ENCODE results near the gene MRPL54. TPM values are rescaled to one million over a fixed set of nuclear protein-coding genes. Genes with fewer than 3 reads are reported as not detected.
A peak's percentile ranks its signal among the peaks of the same experiment; 100 is the strongest.

MRPL54 gene
- total and polyA plus RNA-seq, 2 donors (not counting 1 experiment from before 2014, with no cell fraction given): 29.7 to 45.4 TPM

DNA sequence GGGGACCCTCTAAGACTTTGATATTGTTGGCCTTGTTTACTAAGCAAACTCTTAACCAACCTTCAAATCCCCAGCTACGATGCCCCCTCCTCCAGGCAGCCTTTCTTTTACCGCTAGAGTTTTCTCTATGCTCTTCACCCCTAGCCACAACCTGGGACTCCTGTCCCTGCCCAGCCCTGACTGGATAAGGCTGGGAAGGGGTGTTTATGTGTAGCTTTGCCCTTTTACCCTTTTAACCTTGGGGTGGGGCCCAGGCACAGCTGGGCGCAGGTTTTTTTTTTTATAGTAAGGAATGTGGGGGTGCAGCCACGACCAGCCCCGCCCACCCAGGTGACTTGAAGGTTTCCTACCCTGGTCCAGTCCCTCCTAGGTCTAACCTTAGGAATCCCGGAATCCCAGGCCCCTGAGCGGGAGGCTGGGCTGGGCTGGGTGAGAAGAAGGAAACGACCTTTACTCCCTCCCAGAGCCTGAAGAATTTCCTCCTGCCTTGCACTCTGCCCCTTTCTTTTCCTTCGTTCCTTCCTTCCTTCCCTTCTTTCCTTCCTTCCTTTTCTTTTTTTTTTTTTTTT lies 42.0 kb upstream of the MRPL54 start:
- Histone ChIP-seq H4K20me1 (ENCODE audit: control insufficient read depth, extremely low read depth, insufficient read depth, low read length) (no peaks in the 10 kb centered on the region), H3K79me2 (ENCODE audit: control insufficient read depth, insufficient read depth, low read length) (no peaks in the 10 kb centered on the region), H3K9ac (ENCODE audit: insufficient read depth, low read length) (no peak overlapping the region), H3K27me3 (ENCODE audit: control insufficient read depth, insufficient read depth, low read length) (peaks cover 21% of the 10 kb centered on the region), H3K4me1 (ENCODE audit: control insufficient read depth, extremely low read depth, insufficient read depth, low read length) (no peaks in the 10 kb centered on the region), H3K4me2 (ENCODE audit: extremely low read depth, insufficient read depth, low read length) (no peak overlapping the region), H3K9me3 (ENCODE audit: control insufficient read depth, insufficient read depth, low read depth, low read length) (no peaks in the 10 kb centered on the region), H3K36me3 (ENCODE audit: control insufficient read depth, insufficient read depth, low read length) (no peaks in the 10 kb centered on the region), H3K27ac (ENCODE audit: insufficient read depth, low read length) (no peak overlapping the region), H2AFZ (ENCODE audit: low read length) (no peak overlapping the region), H3K4me3 (replicated peaks in 1 of 4; ENCODE audit: control extremely low read depth in 1 of 4, insufficient read depth in 1 of 4, low read depth in 3 of 4, low read length in 4 of 4) (no peak overlapping the region)
- TF ChIP-seq, protein P1, sequence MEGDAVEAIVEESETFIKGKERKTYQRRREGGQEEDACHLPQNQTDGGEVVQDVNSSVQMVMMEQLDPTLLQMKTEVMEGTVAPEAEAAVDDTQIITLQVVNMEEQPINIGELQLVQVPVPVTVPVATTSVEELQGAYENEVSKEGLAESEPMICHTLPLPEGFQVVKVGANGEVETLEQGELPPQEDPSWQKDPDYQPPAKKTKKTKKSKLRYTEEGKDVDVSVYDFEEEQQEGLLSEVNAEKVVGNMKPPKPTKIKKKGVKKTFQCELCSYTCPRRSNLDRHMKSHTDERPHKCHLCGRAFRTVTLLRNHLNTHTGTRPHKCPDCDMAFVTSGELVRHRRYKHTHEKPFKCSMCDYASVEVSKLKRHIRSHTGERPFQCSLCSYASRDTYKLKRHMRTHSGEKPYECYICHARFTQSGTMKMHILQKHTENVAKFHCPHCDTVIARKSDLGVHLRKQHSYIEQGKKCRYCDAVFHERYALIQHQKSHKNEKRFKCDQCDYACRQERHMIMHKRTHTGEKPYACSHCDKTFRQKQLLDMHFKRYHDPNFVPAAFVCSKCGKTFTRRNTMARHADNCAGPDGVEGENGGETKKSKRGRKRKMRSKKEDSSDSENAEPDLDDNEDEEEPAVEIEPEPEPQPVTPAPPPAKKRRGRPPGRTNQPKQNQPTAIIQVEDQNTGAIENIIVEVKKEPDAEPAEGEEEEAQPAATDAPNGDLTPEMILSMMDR (conservative IDR thresholded peaks at IDR 0.05 in 1 of 2, IDR thresholded peaks at IDR 0.05 in 1 of 2; ENCODE audit: low read depth in 1 of 2, low read length in 2 of 2): no peak
- no peak for TF ChIP-seq EZH2 (IDR thresholded peaks at IDR 0.05; ENCODE audit: low read length, missing control alignments)
- DNase-seq (ENCODE audit: low read depth in 2 of 2): no peak

DNA sequence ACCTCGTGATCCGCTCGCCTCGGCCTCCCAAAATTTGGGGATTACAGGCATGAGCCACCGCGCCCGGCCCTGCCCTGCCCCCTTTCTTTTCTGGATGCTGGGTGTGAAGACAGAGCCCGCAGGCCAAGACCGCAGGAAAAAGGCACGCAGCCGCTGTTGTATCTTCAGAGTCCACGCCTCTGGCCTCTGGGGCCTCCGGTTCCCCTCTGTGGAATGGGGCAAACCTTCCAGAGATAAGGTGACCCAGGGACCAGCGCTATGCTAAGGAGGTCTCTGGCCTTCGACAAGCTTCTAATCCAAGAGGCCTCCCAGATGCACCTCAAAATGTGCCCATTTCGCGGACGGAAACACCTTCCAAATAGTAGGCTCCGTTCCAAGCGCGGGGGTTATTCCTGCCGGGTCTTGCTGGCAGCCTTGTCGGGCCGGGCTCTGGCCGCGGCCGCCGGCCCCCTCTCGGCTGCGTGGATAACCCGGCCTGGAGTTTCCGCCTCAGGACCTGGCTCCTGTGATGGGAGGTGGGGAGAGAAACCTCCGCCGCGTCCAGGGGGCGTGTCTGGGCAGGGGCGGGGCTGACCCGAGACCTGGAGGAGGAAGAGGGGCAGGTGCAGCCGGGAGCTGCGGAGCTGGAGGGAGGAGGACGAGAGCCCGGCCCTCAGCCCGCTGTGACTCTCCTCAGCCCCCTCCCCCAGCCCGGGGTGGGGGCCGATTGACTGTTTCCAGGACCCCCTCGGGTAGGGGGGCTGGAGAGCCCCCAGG lies 41.2 kb upstream of the MRPL54 start:
- Histone ChIP-seq H3K27ac (ENCODE audit: insufficient read depth, low read length) (no peak overlapping the region), H3K4me3 (replicated peaks in 1 of 4; ENCODE audit: control extremely low read depth in 1 of 4, insufficient read depth in 1 of 4, low read depth in 3 of 4, low read length in 4 of 4) (no peak overlapping the region), H3K9me3 (ENCODE audit: control insufficient read depth, insufficient read depth, low read depth, low read length) (no peaks in the 10 kb centered on the region), H3K4me2 (ENCODE audit: extremely low read depth, insufficient read depth, low read length) (no peak overlapping the region), H3K36me3 (ENCODE audit: control insufficient read depth, insufficient read depth, low read length) (no peaks in the 10 kb centered on the region), H3K4me1 (ENCODE audit: control insufficient read depth, extremely low read depth, insufficient read depth, low read length) (no peaks in the 10 kb centered on the region), H3K79me2 (ENCODE audit: control insufficient read depth, insufficient read depth, low read length) (no peaks in the 10 kb centered on the region), H3K27me3 (ENCODE audit: control insufficient read depth, insufficient read depth, low read length) (peaks cover 23% of the 10 kb centered on the region), H2AFZ (ENCODE audit: low read length) (no peak overlapping the region), H4K20me1 (ENCODE audit: control insufficient read depth, extremely low read depth, insufficient read depth, low read length) (no peaks in the 10 kb centered on the region), H3K9ac (ENCODE audit: insufficient read depth, low read length) (no peak overlapping the region)
- peak; percentile 75 to 80 for DNase-seq (ENCODE audit: low read depth in 2 of 2)
- TF ChIP-seq, protein P1 (conservative IDR thresholded peaks at IDR 0.05 in 1 of 2, IDR thresholded peaks at IDR 0.05 in 1 of 2; ENCODE audit: low read depth in 1 of 2, low read length in 2 of 2): no peak
- no peak for TF ChIP-seq EZH2 (IDR thresholded peaks at IDR 0.05; ENCODE audit: low read length, missing control alignments)

DNA sequence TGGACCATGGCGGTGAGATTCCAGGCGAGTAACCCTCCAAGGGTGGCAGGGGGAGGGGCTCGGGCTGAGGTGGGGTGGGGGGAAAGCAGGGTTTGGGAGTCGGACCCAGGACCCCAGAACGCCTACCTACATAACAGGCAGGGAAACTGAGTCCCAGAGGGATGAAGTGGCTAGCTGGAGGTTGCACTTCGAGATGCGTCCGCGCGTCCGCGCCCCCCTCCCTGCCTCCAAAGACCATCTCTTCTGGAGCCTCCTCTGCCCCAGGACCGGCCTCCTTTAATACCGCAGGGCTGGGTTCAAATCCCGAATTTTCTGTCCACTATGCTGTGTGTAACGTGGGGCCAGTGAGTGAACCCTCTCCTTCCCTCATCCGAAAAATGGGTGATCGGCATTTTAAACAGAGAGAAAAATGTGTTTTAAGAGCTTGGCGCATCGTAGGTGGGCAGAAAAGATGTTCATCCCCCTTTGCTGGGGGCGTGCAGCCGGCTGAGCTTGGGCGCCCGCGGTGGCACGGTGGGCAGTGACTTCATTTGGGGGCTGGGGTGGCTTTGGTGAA lies 40.5 kb upstream of the MRPL54 start:
- H3K4me2 ChIP-seq (ENCODE audit: extremely low read depth, insufficient read depth, low read length): no peak overlapping the region
- H4K20me1 ChIP-seq (ENCODE audit: control insufficient read depth, extremely low read depth, insufficient read depth, low read length): no peaks in the 10 kb centered on the region
- H3K9ac ChIP-seq (ENCODE audit: insufficient read depth, low read length): no peak overlapping the region
- H3K4me1 ChIP-seq (ENCODE audit: control insufficient read depth, extremely low read depth, insufficient read depth, low read length): no peaks in the 10 kb centered on the region
- no peaks in the 10 kb centered on the region for H3K9me3 ChIP-seq (ENCODE audit: control insufficient read depth, insufficient read depth, low read depth, low read length)
- H3K79me2 ChIP-seq (ENCODE audit: control insufficient read depth, insufficient read depth, low read length): no peaks in the 10 kb centered on the region
- peaks cover 23% of the 10 kb centered on the region for H3K27me3 ChIP-seq (ENCODE audit: control insufficient read depth, insufficient read depth, low read length)
- no peak for DNase-seq (ENCODE audit: low read depth in 2 of 2)
- no peaks in the 10 kb centered on the region for H3K36me3 ChIP-seq (ENCODE audit: control insufficient read depth, insufficient read depth, low read length)
- H3K27ac ChIP-seq (ENCODE audit: insufficient read depth, low read length): no peak overlapping the region
- TF ChIP-seq, protein P1 (conservative IDR thresholded peaks at IDR 0.05 in 1 of 2, IDR thresholded peaks at IDR 0.05 in 1 of 2; ENCODE audit: low read depth in 1 of 2, low read length in 2 of 2): no peak
- peak; percentile 94 for TF ChIP-seq EZH2 (IDR thresholded peaks at IDR 0.05; ENCODE audit: low read length, missing control alignments)
- H2AFZ ChIP-seq (ENCODE audit: low read length): no peak overlapping the region
- H3K4me3 ChIP-seq (replicated peaks in 1 of 4; ENCODE audit: control extremely low read depth in 1 of 4, insufficient read depth in 1 of 4, low read depth in 3 of 4, low read length in 4 of 4): no peak overlapping the region
